Right ventricle myocardium inferior (tissue), 1 donor: ENCODE results near the gene ANKRD30B. TPM values are rescaled to one million over a fixed set of nuclear protein-coding genes. Genes with fewer than 3 reads are reported as not detected.
"Not testable (repeated sequence)": the region's sequence is repeated elsewhere in the genome, so short reads cannot be mapped to it uniquely, and the experiment has no call there.

Experiments
- ATAC-seq: fragments of 200-7000 bp; cut with Tn5 transposase; one replicate; pipeline ENCODE4 v1.9.1; 2020; ENCODE audit warnings: mild to moderate bottlenecking, moderate library complexity
- DNase-seq: peaks from one replicate; pipeline ENCODE4 v3.0.0; 2021; ENCODE audit errors: missing footprints
- intact Hi-C: fragments of 100-400 bp; cut with DNase I; formaldehyde crosslinking; loops from one replicate; pipeline ENCODE4 v1.11.0; 2022
- long read RNA-seq: library from polyadenylated mRNA; unstranded; transcript quantifications from one replicate; pipeline ENCODE4 v2.0.0, GENCODE V29; 2021
- total RNA-seq: library from RNA; stranded (reverse); fragmentation: NEBNext Ultra II Directional; extraction: Animal tissue kit (Norgen Biotek cat#: 25700); gene quantifications from one replicate; pipeline ENCODE4 v1.2.1, GENCODE V29; 2021
- donor health status: DM: no; HTN: yes; CAD: no; lungs with severe emphysema.

ANKRD30B gene
- not detected for total RNA-seq
- long read RNA-seq = 0 reads

GRCh38 chr18:14747513-14748474 is at the start of gene ANKRD30B:
TSS of gene ANKRD30B (plus strand) at chr18:14748172. CDS start at chr18:14748420, 248 bp downstream.
- no peak for ATAC-seq
- intact Hi-C loops = no loop called here
- peak; percentile 48 for DNase-seq

- DNase-seq, ATAC-seq, intact Hi-C loops: not testable (repeated sequence)
Observed at GRCh38 chr18:14701286-14702040, 46.5 kb upstream of the ANKRD30B start.

GRCh38 chr18:14709761-14710160 is 38.2 kb upstream of the ANKRD30B start:
- ATAC-seq, intact Hi-C loops, DNase-seq: not testable (repeated sequence)

- DNase-seq, intact Hi-C loops, ATAC-seq: not testable (repeated sequence)
Observed at GRCh38 chr18:14721569-14721968, 26.4 kb upstream of the ANKRD30B start.

GRCh38 chr18:14739056-14739455 is 8.9 kb upstream of the ANKRD30B start:
- ATAC-seq, DNase-seq, intact Hi-C loops: not testable (repeated sequence)

- DNase-seq (no peak), ATAC-seq (no peak)
- intact Hi-C loops = no loop called here
Observed at GRCh38 chr18:14746897-14747296, 1.1 kb upstream of the ANKRD30B start.

DNA sequence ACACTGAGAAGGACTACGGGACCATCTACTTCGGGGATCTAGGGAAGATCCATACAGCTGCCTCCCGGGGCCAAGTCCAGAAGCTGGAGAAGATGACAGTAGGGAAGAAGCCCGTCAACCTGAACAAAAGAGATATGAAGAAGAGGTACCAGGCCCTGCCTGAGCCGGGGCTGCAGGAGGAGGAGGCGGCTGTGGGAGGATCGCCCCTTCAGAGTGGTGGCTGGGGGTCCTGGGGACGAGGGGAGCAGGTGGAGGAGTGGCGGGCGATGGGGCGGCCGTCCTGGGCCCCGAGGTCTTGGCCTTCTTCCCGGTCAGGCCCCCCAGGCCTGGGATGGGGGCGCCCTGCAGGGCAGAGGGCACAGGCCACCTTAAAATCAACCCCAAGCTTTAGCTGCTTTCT is 524 bp downstream of the ANKRD30B start:
- DNase-seq (no peak), ATAC-seq (no peak)
- intact Hi-C loops = no loop called here

- intact Hi-C loops, ATAC-seq, DNase-seq: not testable (repeated sequence)
Observed at GRCh38 chr18:14763566-14763965, 15.6 kb downstream of the ANKRD30B start.

DNA sequence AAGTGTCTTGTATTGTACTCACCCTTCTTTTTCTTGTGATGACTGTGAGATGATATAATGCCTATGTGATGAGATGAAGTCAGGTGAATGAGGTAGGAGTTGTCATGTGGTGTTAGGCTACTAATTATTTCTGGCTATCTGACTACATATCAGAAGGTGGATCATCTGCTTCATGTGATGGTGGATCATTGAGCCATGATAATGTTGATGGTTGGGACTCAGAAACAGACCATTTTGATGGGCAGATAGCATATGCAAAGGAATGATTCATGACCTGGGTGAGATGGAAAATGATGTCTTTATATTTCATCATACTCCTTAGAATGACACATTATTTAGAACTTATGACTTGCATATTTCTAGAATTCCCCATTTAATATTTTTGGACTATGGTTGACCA is 19.5 kb downstream of the ANKRD30B start:
- intact Hi-C loops = no loop called here
- DNase-seq (no peak), ATAC-seq (no peak)

GRCh38 chr18:14768241-14768640 is 20.3 kb downstream of the ANKRD30B start:
- DNase-seq (no peak), ATAC-seq (no peak)
- intact Hi-C loops = no loop called here

DNA sequence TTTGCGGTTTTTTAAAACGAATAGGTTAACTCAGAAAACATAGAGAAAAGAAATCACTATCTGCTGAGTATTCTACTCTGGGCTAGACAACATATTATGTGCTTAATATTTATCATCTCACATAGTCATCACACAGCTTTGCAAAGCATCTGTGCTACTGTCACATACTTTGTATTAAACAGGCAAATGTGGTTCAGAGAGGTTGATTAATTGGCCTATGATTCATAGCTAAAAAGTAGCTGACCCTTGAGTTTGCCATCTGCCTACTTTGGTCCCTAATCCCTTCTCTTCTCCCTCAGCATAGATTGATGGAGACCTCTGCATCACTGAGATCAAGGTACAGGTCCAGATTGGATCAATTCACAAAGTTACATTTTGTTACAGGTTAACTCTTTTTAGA is 21.4 kb downstream of the ANKRD30B start:
- no peak for ATAC-seq
- intact Hi-C loops = no loop called here
- no peak for DNase-seq

DNA sequence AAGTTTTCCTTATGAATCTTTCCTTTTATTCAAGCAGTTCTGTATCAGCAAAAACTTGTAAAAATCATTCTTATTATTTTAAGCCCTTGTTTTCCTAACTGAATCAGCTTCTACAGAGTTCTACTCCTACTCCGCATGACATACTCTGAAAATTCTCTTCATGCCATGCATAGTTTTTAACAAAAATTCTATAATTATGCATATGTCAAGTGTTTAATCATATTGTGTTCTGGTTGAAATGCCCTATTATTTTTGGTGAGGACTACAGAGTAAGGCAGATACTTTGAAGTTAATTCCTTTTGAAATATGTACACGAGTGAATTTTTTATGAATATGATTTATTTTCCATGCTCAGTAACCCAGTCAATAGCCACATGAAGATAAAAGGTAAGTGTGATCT is 28.8 kb downstream of the ANKRD30B start:
- DNase-seq (no peak), ATAC-seq (no peak)
- intact Hi-C loops = no loop called here

GRCh38 chr18:14781671-14782070 is 33.7 kb downstream of the ANKRD30B start:
- intact Hi-C loops = no loop called here
- ATAC-seq = no peak
- DNase-seq = no peak

- no peak for DNase-seq
- no peak for ATAC-seq
- intact Hi-C loops = no loop called here
Observed at GRCh38 chr18:14784133-14784532, 36.2 kb downstream of the ANKRD30B start.

- intact Hi-C loops, DNase-seq, ATAC-seq: not testable (repeated sequence)
Observed at GRCh38 chr18:14796876-14797275, 48.9 kb downstream of the ANKRD30B start.

DNA sequence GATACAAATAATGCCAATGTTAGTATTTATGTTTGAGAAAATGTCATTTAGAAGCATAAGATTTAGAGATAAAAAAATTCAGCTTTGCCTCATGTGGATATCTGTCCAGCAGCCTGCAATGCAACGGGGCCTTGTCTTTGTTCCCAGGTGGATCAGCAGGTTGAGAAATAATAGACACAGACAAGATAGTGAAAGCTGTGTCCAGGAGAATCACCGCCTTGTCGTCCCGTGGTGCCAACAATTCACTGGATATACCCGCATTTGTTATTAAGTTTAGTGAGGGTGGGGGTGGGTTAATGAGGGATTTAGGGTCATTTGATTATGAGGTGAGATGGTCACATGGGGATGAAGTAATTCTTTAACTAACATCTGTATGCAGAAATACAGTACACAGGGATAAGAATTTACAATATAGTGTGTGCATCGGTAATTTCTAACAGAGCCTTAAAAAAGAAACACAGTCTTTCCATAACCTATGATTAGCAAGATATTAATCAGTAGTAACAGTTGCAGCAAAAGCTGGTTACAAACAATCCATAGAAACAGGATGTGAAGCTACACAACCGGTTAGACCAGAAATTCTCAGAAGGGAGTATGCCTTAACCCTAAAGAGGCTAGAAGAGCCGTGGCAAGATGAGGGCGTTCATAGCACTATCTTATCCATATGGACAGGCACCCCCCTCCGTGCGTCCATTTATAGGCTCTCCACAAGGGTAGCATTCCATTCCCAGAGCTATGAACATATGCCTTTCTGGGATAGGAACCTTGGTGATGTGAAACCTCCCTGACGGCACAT is 50.2 kb downstream of the ANKRD30B start:
- DNase-seq, intact Hi-C loops, ATAC-seq: not testable (repeated sequence)

- ATAC-seq, intact Hi-C loops: not testable (repeated sequence)
Observed at GRCh38 chr18:14811081-14811480, 63.1 kb downstream of the ANKRD30B start.

GRCh38 chr18:14826972-14827632 is 79.1 kb downstream of the ANKRD30B start:
- DNase-seq, intact Hi-C loops, ATAC-seq: not testable (repeated sequence)

More at GRCh38 chr18:14811081-14811480, 63.1 kb downstream of the ANKRD30B start:
- not testable (repeated sequence) for DNase-seq
